Lower leg skin (tissue), 4 donors: ENCODE measurements around the gene CDYL2. TPM values are rescaled to one million over a fixed set of nuclear protein-coding genes. Genes with fewer than 3 reads are reported as not detected.

ENCODE experiments used
- DNase-seq, 2 donors: peaks; one replicate each; pipeline ENCODE4 v3.0.0-alpha.2; 2019; ENCODE audit warnings: low spot score in 2 of 2
- H3K4me3 ChIP-seq: fragments of 200-600 bp; sonication (generic); 2 replicates; pipeline ENCODE4 v1.5.1; 2017; ENCODE audit warnings: mild to moderate bottlenecking, low read depth; ENCODE audit not compliant: poor library complexity, severe bottlenecking
- CTCF ChIP-seq, 3 donors: fragments of 450-650 bp; IDR thresholded peaks; one replicate each; pipeline ENCODE4 v1.5.1; 2016; ENCODE audit warnings: antibody characterized with exemption in 3 of 3, mild to moderate bottlenecking in 3 of 3, moderate library complexity in 2 of 3
- POLR2A ChIP-seq, 2 donors: fragments of 450-650 bp; IDR thresholded peaks; one replicate each; pipeline ENCODE4 v1.6.1; 2016 to 2017; ENCODE audit warnings: antibody characterized with exemption in 2 of 2, mild to moderate bottlenecking in 1 of 2, moderate library complexity in 1 of 2
- WGBS, 2 donors: methylation state at CpG; one replicate each; pipeline ENCODE4 v1.1.5; 2018; 5-methylcytosine and 5-hydroxymethylcytosine counted together
- intact Hi-C: fragments of 100-400 bp; cut with DNase I; formaldehyde crosslinking; loops from one replicate; pipeline ENCODE4 v1.15.0; 2023; ENCODE audit warnings: low total_unique reads
- total RNA-seq, 4 donors: library from RNA; depleted of rRNA; stranded (reverse); fragments of >200 nt; gene quantifications; one replicate each; pipeline ENCODE4 v1.1.0, GENCODE V29; 2016

Gene CDYL2
- total RNA-seq, 4 donors from 2014 or later: 1.3 to 1.9 (median 1.7) TPM

DNA sequence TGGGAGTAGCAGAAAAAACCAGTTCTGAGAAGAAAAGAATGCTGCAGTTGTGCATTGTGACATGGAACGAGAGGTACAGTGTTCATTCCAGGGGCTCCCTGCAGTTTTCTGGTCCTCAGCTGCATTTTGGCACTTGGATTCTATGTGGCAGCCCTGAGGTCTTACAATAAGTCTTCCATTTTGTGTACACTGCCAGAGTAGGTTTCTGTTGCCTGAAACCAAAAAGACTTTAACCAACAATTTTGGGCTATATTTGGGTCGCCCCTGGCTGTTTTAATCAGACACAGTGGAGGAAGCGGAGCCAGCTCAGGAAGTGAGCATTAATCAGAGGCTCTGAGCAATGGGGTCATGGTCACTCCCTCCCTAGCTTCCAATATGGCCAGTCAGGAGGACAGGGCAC, 247.9 kb downstream of the CDYL2 start:
- WGBS, 2 donors: 49 to 55% methylated on average over 3 of the region's 3 CpGs
- intact Hi-C loops: no loop called here
- no peak for TF ChIP-seq CTCF (IDR thresholded peaks at IDR 0.05)
- TF ChIP-seq POLR2A (IDR thresholded peaks at IDR 0.05): no peak
- no peak for DNase-seq
- H3K4me3 ChIP-seq: no peak overlapping the region

DNA sequence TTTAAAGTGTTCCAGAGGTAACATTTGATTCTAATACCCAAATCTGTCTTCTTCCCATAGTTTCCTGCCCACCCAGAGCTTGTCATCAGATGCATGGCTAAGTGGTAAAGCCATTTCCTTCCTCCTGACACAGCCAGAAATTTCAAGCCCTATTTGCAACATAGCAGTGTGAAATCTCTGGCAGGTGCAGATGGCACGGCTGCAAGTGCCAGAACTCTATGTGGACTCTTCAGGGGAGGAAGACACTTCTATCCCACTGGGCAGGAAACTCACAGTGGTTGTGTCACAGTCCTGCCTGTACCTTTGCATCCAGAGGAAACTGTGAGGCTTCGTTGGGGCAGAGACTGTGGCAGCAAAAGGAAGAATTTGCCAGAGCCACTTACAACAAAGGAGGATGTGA, 250.4 kb downstream of the CDYL2 start:
- TF ChIP-seq CTCF (IDR thresholded peaks at IDR 0.05): no peak
- H3K4me3 ChIP-seq: no peak overlapping the region
- no peak for DNase-seq
- 13 to 15% methylated on average over 2 of the region's 2 CpGs for WGBS, 2 donors
- intact Hi-C loops: no loop called here

- H3K4me3 ChIP-seq: no peak overlapping the region
- TF ChIP-seq CTCF (IDR thresholded peaks at IDR 0.05): no peak
- no peak for TF ChIP-seq POLR2A (IDR thresholded peaks at IDR 0.05)
- DNase-seq: peak in 1 of 2 donors; percentile 33
- intact Hi-C loops: no loop called here
- 41 to 57% methylated on average over 5 of the region's 5 CpGs for WGBS, 2 donors
These were observed 252.1 kb downstream of the CDYL2 start for GRCh38 chr16:80552277-80552676.

Other genes with a start within 250 kb of the CDYL2 start
- gene CMC2, start 202.3 kb upstream of the CDYL2 start, total RNA-seq: 10 to 100 TPM; 19.6 to 52.9 (median 32.6) TPM
- gene CENPN, start 202.6 kb upstream of the CDYL2 start, total RNA-seq: 1 to 10 TPM; 3.8 to 5.2 (median 4.9) TPM
- 10 to 100 TPM; 33.3 to 51.7 (median 41.9) TPM for gene ATMIN, start 231.2 kb upstream of the CDYL2 start, total RNA-seq